Measurements from ENCODE around the gene VARS2. TPM values are rescaled to one million over a fixed set of nuclear protein-coding genes. Genes with fewer than 3 reads are reported as not detected.

VARS2 gene
- total and polyA plus RNA-seq, 9 of the 15 experiments (the other 6 are each of a cell fraction or from before 2014, with no cell fraction given): 1.6 to 53.6 (median 29.9) TPM

DNA sequence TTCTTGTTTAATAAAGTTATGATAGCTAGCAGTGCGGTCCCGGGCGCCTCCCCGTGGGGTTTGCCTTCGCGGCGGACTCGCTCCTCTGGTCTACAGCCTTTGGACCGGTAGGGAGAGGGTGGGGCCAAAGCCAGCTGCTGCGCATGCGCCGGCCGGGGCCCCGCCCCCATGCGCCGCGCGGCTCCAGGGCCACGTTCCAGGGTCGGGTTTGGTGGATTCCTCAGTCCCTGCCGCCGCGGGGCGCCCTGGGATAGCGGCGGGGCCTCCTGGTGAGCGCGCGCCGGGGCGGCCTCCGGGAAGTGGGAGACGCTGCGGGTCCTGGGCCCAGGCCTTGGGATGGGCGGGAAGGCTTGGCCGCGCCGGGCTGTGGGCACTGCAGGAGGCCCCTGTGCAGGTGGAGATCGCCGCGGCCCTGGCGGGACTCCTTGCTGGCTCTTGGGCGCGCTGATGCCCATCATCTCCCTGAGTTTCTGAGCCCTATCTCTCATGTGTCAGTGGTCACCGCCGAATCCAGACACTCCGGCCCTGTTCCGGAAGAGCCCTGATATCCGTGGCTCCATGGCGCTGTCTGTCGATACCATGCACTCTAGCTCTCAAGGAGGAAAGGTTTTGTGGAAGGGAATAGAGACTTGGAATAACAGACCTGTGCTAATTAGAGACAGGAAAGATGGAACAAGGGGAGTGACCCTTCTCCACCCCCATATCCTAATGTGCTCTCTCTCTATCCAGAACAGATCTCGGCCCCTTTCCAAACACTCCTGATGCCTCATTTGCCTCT lies at the start of gene VARS2 (continued):
- TF ChIP-seq FOXJ2 (tag; IDR thresholded peaks at IDR 0.05): no peak
- TF ChIP-seq ZNF408 (CRISPR knock-in tag; IDR thresholded peaks at IDR 0.05; ENCODE audit: low read depth): no peak
- TF ChIP-seq HEY1 (CRISPR knock-in tag; IDR thresholded peaks at IDR 0.05; ENCODE audit: borderline replicate concordance): 0 out of 2 replicates have a peak, but pooled peaks have one; percentile 3
- peak; percentile 52; the same call in 1 of the 2 replicates for TF ChIP-seq ZNF282 (CRISPR knock-in tag; IDR thresholded peaks at IDR 0.05)
- TF ChIP-seq, protein P1, sequence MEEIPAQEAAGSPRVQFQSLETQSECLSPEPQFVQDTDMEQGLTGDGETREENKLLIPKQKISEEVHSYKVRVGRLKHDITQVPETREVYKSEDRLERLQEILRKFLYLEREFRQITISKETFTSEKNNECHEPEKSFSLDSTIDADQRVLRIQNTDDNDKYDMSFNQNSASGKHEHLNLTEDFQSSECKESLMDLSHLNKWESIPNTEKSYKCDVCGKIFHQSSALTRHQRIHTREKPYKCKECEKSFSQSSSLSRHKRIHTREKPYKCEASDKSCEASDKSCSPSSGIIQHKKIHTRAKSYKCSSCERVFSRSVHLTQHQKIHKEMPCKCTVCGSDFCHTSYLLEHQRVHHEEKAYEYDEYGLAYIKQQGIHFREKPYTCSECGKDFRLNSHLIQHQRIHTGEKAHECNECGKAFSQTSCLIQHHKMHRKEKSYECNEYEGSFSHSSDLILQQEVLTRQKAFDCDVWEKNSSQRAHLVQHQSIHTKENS (CRISPR knock-in tag; IDR thresholded peaks at IDR 0.05): peak; percentile 86; the same call in 1 of the 2 replicates
- TF ChIP-seq, protein P2, sequence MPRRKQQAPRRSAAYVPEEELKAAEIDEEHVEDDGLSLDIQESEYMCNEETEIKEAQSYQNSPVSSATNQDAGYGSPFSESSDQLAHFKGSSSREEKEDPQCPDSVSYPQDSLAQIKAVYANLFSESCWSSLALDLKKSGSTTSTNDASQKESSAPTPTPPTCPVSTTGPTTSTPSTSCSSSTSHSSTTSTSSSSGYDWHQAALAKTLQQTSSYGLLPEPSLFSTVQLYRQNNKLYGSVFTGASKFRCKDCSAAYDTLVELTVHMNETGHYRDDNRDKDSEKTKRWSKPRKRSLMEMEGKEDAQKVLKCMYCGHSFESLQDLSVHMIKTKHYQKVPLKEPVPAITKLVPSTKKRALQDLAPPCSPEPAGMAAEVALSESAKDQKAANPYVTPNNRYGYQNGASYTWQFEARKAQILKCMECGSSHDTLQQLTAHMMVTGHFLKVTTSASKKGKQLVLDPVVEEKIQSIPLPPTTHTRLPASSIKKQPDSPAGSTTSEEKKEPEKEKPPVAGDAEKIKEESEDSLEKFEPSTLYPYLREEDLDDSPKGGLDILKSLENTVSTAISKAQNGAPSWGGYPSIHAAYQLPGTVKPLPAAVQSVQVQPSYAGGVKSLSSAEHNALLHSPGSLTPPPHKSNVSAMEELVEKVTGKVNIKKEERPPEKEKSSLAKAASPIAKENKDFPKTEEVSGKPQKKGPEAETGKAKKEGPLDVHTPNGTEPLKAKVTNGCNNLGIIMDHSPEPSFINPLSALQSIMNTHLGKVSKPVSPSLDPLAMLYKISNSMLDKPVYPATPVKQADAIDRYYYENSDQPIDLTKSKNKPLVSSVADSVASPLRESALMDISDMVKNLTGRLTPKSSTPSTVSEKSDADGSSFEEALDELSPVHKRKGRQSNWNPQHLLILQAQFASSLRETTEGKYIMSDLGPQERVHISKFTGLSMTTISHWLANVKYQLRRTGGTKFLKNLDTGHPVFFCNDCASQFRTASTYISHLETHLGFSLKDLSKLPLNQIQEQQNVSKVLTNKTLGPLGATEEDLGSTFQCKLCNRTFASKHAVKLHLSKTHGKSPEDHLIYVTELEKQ (CRISPR knock-in tag; IDR thresholded peaks at IDR 0.05): no peak; the same call in 1 of the 2 replicates
- no peak; the same call in 1 of the 2 replicates for TF ChIP-seq ZBED1 (IDR thresholded peaks at IDR 0.05)
- no peak for TF ChIP-seq ARHGAP35 (IDR thresholded peaks at IDR 0.05; ENCODE audit: partially characterized antibody)
- no peak for TF ChIP-seq SRF (CRISPR knock-in tag; IDR thresholded peaks at IDR 0.05)
- no peak for TF ChIP-seq PPARD (CRISPR knock-in tag; IDR thresholded peaks at IDR 0.05)
- TF ChIP-seq MECOM (CRISPR knock-in tag; IDR thresholded peaks at IDR 0.05): 0 out of 2 replicates have a peak, but pooled peaks have one; percentile 14
- peak in 1 of 2 experiments; percentile 59; a peak in 2 of 4 replicates for TF ChIP-seq NONO (IDR thresholded peaks at IDR 0.05; ENCODE audit: low read depth in 2 of 2, low read length in 1 of 2)
- TF ChIP-seq FOXK1 (CRISPR knock-in tag; IDR thresholded peaks at IDR 0.05; ENCODE audit: borderline replicate concordance): no peak
- TF ChIP-seq SIRT6 (IDR thresholded peaks at IDR 0.05; ENCODE audit: low read depth, low read length): no peak
- TF ChIP-seq MEF2D (tag; conservative IDR thresholded peaks at IDR 0.05; ENCODE audit: low read depth): no peak
- no peak for TF ChIP-seq CHAMP1 (IDR thresholded peaks at IDR 0.05)
- TF ChIP-seq E2F4 (CRISPR knock-in tag; IDR thresholded peaks at IDR 0.05; ENCODE audit: low read depth): no peak; the same call in 1 of the 2 replicates
- no peak for TF ChIP-seq FOXA1 (IDR thresholded peaks at IDR 0.05; ENCODE audit: borderline replicate concordance)
- no peak for TF ChIP-seq ASH1L (IDR thresholded peaks at IDR 0.05; ENCODE audit: borderline replicate concordance, low read depth, partially characterized antibody)

Data from K562 (cell line).